Bronchial epithelial cell (primary cell): ENCODE results near the gene SPINK13. TPM values are rescaled to one million over a fixed set of nuclear protein-coding genes. Genes with fewer than 3 reads are reported as not detected.

ENCODE experiments used
- DNase-seq: peaks from one replicate; pipeline ENCODE4 v3.0.0-alpha.2; 2010; ENCODE audit warnings: low read depth
- FAIRE-seq: peaks from 2 replicates; lab custom pipeline; 2011; peaks lifted over from hg19 to GRCh38; lab: Jason Lieb, UNC
- H3K27me3 ChIP-seq: 2 replicates; pipeline ENCODE4 v1.5.1; 2011; ENCODE audit warnings: low read length; ENCODE audit not compliant: control insufficient read depth, insufficient read depth
- H3K36me3 ChIP-seq: 2 replicates; pipeline ENCODE4 v1.5.1; 2011; ENCODE audit warnings: low read length; ENCODE audit not compliant: control insufficient read depth, insufficient read depth
- H3K4me3 ChIP-seq: 2 replicates; pipeline ENCODE4 v1.5.1; 2011; ENCODE audit warnings: mild to moderate bottlenecking, low read depth, low read length, control low read depth
- total RNA-seq: library from RNA; depleted of rRNA; stranded (reverse); fragments of >200 nt; gene quantifications from 2 replicates; pipeline ENCODE4 v1.2.1, GENCODE V29; 2014
- TF ChIP-seq, protein P1 (sequence below): IDR thresholded peaks from 2 replicates; pipeline ENCODE4 v1.5.1; 2011; ENCODE audit warnings: mild to moderate bottlenecking, moderate library complexity, low read length, control low read depth, inconsistent platforms; ENCODE audit not compliant: insufficient read depth, severe bottlenecking

The SPINK13 gene, protein sequence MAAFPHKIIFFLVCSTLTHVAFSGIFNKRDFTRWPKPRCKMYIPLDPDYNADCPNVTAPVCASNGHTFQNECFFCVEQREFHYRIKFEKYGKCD
- not detected in 2 replicates for total RNA-seq

- FAIRE-seq (no peak), DNase-seq (peak; percentile 81)
- Histone ChIP-seq H3K27me3 (no peaks in the 10 kb centered on the region), H3K4me3 (no peak within 1 kb of the TSS), H3K36me3 (no peaks in the 10 kb centered on the region)
- TF ChIP-seq, protein P1, sequence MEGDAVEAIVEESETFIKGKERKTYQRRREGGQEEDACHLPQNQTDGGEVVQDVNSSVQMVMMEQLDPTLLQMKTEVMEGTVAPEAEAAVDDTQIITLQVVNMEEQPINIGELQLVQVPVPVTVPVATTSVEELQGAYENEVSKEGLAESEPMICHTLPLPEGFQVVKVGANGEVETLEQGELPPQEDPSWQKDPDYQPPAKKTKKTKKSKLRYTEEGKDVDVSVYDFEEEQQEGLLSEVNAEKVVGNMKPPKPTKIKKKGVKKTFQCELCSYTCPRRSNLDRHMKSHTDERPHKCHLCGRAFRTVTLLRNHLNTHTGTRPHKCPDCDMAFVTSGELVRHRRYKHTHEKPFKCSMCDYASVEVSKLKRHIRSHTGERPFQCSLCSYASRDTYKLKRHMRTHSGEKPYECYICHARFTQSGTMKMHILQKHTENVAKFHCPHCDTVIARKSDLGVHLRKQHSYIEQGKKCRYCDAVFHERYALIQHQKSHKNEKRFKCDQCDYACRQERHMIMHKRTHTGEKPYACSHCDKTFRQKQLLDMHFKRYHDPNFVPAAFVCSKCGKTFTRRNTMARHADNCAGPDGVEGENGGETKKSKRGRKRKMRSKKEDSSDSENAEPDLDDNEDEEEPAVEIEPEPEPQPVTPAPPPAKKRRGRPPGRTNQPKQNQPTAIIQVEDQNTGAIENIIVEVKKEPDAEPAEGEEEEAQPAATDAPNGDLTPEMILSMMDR = no peak
Observed at GRCh38 chr5:148268566-148268965, at the start of gene SPINK13. TSS of gene SPINK13 (plus strand) at chr5:148268794. CDS start at chr5:148270073, 1,279 bp downstream.

DNA sequence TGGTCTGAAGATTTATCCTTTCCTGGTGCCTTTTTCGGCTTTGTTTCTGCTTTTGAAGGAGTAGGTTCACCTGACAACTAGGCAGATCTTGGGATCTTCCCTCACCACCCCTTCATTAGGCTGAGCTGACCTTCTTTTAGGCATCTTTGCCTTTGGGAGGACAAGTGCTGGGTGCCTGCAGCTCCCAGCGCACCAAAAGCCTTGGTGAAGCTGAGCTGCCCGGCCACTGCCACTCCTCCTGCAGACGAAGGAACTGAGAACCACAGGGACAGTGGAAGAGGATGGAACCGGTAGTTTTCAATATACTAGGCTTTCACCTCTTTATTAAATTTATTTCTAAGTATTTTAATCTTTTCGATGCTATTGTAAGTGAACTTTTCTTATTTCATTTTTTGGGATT lies 47.1 kb upstream of the SPINK13 start:
- H3K27me3 ChIP-seq = no peaks in the 10 kb centered on the region
- TF ChIP-seq, protein P1 = no peak
- no peak overlapping the region for H3K4me3 ChIP-seq
- H3K36me3 ChIP-seq = no peaks in the 10 kb centered on the region
- DNase-seq (no peak), FAIRE-seq (no peak)

DNA sequence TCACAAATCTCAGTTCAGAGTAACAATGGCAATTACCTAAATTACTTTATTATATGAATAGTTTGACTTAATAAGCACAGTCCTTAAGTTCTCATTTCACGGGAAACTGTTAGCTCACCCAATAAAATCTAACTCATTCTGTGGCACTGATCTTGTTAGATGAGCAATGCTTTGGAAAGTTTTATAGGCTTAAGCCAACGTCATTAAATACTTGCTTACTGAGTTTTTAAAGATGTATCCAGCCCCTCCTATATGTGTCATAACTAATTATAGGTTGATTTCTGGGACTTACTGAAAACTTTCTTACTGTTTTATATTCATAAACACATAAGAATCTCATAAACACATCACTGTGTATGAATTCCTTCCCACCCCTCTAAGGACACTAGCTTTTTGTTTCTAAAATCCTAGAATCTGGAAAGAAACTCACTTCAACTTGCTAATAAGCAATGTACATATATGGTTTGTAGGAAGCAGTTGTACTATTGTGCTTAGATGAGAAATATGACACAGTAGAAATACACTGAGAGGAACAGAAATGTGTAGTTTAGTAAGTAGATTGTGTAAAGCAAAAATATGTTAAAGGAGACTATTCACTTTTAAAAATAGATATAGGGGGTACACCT lies 44.4 kb upstream of the SPINK13 start:
- Histone ChIP-seq H3K36me3 (no peaks in the 10 kb centered on the region), H3K4me3 (no peak overlapping the region), H3K27me3 (no peaks in the 10 kb centered on the region)
- FAIRE-seq (no peak), DNase-seq (peak; percentile 33)
- TF ChIP-seq, protein P1 = no peak

DNA sequence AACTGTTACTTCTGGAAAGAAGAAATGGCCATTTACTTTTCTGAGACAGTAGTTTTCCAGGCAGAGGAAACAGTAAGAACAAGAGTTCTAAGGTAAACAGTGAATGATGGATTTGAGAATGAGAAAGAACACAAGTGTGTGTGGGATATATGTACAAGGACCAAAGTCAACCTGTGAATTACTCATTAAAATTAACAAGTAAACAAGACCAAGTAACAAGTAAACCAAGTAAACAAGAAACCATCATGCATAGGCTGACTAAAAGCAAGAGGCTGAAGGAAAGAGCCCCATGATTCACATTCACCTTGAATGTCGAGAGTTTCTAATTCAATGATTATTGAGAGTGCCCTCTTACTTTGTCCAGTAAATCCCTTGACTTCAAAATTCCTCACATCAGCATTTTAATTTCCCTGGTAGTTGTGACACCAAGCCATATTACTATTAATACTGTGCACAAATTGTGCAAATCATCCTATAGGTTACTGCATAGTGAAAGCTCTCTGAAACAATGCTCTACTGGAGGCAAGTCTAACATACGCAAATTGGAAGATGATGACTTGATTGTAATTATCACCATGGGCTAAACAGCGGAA lies 40.1 kb upstream of the SPINK13 start:
- Histone ChIP-seq H3K36me3 (no peaks in the 10 kb centered on the region), H3K4me3 (no peak overlapping the region), H3K27me3 (no peaks in the 10 kb centered on the region)
- FAIRE-seq (no peak), DNase-seq (no peak)
- TF ChIP-seq, protein P1 = no peak

DNA sequence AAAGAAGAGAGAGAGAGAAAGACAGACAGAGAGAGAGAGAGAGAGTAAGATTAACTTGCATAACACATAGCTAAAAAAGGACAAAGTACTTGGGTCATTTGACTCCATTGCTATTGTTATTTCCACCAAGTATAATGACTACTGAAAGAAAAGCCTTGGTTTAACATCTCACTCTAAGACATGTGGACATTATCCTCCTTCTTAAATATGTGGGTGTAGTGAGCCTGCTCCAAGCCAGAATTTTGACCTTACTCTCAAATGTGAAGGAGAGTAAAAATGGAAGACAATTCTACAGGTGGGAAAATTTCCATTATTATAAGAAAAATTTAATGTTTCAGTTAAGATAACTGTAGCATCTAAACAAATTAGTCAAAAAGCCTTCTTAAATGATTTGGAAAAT lies 38.8 kb upstream of the SPINK13 start:
- H3K27me3 ChIP-seq = no peaks in the 10 kb centered on the region
- DNase-seq (no peak), FAIRE-seq (no peak)
- no peak overlapping the region for H3K4me3 ChIP-seq
- TF ChIP-seq, protein P1 = no peak
- H3K36me3 ChIP-seq = no peaks in the 10 kb centered on the region
